Measurements from ENCODE around the gene KIAA1549.

The KIAA1549 gene

DNA sequence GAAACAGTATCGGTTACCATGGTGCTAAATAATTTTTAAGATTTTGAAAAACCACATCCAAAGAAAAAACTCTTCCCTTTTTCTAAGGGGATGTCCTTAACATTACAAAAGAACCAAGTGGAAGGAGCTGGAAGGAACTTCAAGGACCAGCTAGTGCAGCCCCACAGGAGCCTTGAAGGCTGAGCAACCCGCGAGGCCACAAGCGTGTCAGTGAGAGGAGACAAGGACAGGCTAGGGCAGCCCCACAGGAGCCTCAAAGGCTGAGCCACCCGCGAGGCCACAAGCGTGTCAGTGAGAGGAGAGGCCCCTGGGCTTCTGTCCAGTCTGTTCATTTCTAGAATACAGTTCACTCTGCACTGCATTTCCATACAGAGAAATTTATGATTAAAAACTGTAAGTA, 103.1 kb downstream of the KIAA1549 start:
- Histone ChIP-seq H3K36me3 (ENCODE audit: low read length) (no peaks in the 10 kb centered on the region), H3K9me3 (ENCODE audit: insufficient read depth, low read length) (no peaks in the 10 kb centered on the region), H3K27me3 (ENCODE audit: low read length) (no peaks in the 10 kb centered on the region), H3K79me2 (ENCODE audit: insufficient read depth, low read length) (no peaks in the 10 kb centered on the region), H2AFZ (ENCODE audit: low read depth, low read length, severe bottlenecking) (no peak overlapping the region), H3F3A (ENCODE audit: insufficient read depth) (no peaks in the 10 kb centered on the region), H4K20me1 (ENCODE audit: low read depth, low read length) (no peaks in the 10 kb centered on the region), H3K4me2 (ENCODE audit: low read depth, low read length, poor library complexity, severe bottlenecking) (no peak overlapping the region), H3K4me3 (ENCODE audit: insufficient read depth, low read length, poor library complexity, severe bottlenecking) (no peak overlapping the region), H3K9ac (ENCODE audit: low read length) (no peak overlapping the region), H3K9me2 (replicated peaks; ENCODE audit: insufficient read depth, low read length) (no peaks in the 10 kb centered on the region), H3K27ac (ENCODE audit: low read depth, low read length) (no peak overlapping the region)
- TF ChIP-seq, protein P1, sequence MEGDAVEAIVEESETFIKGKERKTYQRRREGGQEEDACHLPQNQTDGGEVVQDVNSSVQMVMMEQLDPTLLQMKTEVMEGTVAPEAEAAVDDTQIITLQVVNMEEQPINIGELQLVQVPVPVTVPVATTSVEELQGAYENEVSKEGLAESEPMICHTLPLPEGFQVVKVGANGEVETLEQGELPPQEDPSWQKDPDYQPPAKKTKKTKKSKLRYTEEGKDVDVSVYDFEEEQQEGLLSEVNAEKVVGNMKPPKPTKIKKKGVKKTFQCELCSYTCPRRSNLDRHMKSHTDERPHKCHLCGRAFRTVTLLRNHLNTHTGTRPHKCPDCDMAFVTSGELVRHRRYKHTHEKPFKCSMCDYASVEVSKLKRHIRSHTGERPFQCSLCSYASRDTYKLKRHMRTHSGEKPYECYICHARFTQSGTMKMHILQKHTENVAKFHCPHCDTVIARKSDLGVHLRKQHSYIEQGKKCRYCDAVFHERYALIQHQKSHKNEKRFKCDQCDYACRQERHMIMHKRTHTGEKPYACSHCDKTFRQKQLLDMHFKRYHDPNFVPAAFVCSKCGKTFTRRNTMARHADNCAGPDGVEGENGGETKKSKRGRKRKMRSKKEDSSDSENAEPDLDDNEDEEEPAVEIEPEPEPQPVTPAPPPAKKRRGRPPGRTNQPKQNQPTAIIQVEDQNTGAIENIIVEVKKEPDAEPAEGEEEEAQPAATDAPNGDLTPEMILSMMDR (IDR thresholded peaks at IDR 0.05; ENCODE audit: insufficient read depth, low read length, poor library complexity, severe bottlenecking), result no peak
- TF ChIP-seq EZH2phosphoT487 (conservative IDR thresholded peaks at IDR 0.05; ENCODE audit: low read length), result no peak

DNA sequence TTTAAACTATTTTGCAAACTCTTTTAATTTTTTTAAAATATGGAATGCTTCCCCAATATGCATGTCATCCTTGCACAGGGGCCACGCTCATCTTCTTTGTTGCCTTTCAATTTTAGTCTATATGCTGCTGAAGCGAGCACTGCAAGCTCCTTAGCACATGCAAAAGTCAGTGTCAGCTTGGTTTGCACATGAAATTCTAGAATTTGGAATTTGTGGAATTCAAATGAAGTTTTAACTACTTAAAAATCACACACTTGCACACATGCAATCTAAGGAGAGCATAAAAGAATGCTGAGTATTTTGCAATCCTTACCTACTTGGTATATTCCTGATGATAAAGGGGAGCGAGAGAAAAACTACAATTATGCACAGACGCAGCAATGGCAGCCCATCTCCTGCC, 104.9 kb downstream of the KIAA1549 start:
- Histone ChIP-seq H3F3A (ENCODE audit: insufficient read depth) (no peaks in the 10 kb centered on the region), H3K36me3 (ENCODE audit: low read length) (no peaks in the 10 kb centered on the region), H3K27ac (ENCODE audit: low read depth, low read length) (no peak overlapping the region), H3K4me3 (ENCODE audit: insufficient read depth, low read length, poor library complexity, severe bottlenecking) (no peak overlapping the region), H3K9me2 (replicated peaks; ENCODE audit: insufficient read depth, low read length) (no peaks in the 10 kb centered on the region), H3K4me2 (ENCODE audit: low read depth, low read length, poor library complexity, severe bottlenecking) (no peak overlapping the region), H3K27me3 (ENCODE audit: low read length) (no peaks in the 10 kb centered on the region), H4K20me1 (ENCODE audit: low read depth, low read length) (no peaks in the 10 kb centered on the region), H3K9me3 (ENCODE audit: insufficient read depth, low read length) (no peaks in the 10 kb centered on the region), H2AFZ (ENCODE audit: low read depth, low read length, severe bottlenecking) (no peak overlapping the region), H3K79me2 (ENCODE audit: insufficient read depth, low read length) (no peaks in the 10 kb centered on the region), H3K9ac (ENCODE audit: low read length) (no peak overlapping the region)
- TF ChIP-seq EZH2phosphoT487 (conservative IDR thresholded peaks at IDR 0.05; ENCODE audit: low read length), result no peak
- TF ChIP-seq, protein P1 (IDR thresholded peaks at IDR 0.05; ENCODE audit: insufficient read depth, low read length, poor library complexity, severe bottlenecking), result no peak

DNA sequence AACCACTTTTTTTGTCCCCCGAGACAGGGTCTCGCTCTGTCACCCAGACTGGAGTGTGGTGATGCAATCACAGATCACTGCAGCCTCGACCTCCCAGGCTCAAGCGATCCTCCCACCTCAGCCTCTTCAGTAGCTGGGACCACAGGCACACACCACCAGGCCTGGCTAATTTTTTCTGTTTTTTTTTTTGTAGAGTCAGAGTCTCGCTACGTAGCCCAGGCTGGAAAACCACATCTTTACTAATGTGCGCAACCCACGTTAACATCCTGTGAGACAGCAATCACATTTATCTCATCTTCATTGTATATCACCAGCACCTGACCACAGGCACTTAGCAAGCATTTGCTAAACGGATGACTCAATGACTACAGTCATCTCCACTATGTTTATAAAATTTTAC, 105.4 kb downstream of the KIAA1549 start:
- Histone ChIP-seq H3K4me2 (ENCODE audit: low read depth, low read length, poor library complexity, severe bottlenecking) (no peak overlapping the region), H3K9me3 (ENCODE audit: insufficient read depth, low read length) (no peaks in the 10 kb centered on the region), H2AFZ (ENCODE audit: low read depth, low read length, severe bottlenecking) (no peak overlapping the region), H3K9me2 (replicated peaks; ENCODE audit: insufficient read depth, low read length) (no peaks in the 10 kb centered on the region), H3K27me3 (ENCODE audit: low read length) (no peaks in the 10 kb centered on the region), H3K79me2 (ENCODE audit: insufficient read depth, low read length) (no peaks in the 10 kb centered on the region), H4K20me1 (ENCODE audit: low read depth, low read length) (no peaks in the 10 kb centered on the region), H3K36me3 (ENCODE audit: low read length) (no peaks in the 10 kb centered on the region), H3K9ac (ENCODE audit: low read length) (no peak overlapping the region), H3K27ac (ENCODE audit: low read depth, low read length) (no peak overlapping the region), H3F3A (ENCODE audit: insufficient read depth) (no peaks in the 10 kb centered on the region), H3K4me3 (ENCODE audit: insufficient read depth, low read length, poor library complexity, severe bottlenecking) (no peak overlapping the region)
- TF ChIP-seq, protein P1 (IDR thresholded peaks at IDR 0.05; ENCODE audit: insufficient read depth, low read length, poor library complexity, severe bottlenecking), result no peak
- TF ChIP-seq EZH2phosphoT487 (conservative IDR thresholded peaks at IDR 0.05; ENCODE audit: low read length), result no peak
